ENCODE measurements around the gene SLC39A8. TPM values are rescaled to one million over a fixed set of nuclear protein-coding genes. Genes with fewer than 3 reads are reported as not detected.
A peak's percentile ranks its signal among the peaks of the same experiment; 100 is the strongest.
"Not testable (repeated sequence)": the region's sequence is repeated elsewhere in the genome, so short reads cannot be mapped to it uniquely, and the experiment has no call there.

Gene SLC39A8
- 136 TPM in 2 replicates for total RNA-seq

- DNase-seq (ENCODE audit: low spot score) = peak; percentile 88
- intact Hi-C loops (cut with micrococcal nuclease) = loop anchor here (1.0 to 10.0 kb wide), 17 partner anchors 45 to 1242 kb away; partner anchors contain the start of genes BDH2, CENPE, MANBA and NFKB1
- Mint-ChIP-seq H3K36me3 (ENCODE audit: low read depth) (peaks cover 35% of the 10 kb centered on the region), H3K9me3 (no peaks in the 10 kb centered on the region), H3K27me3 (ENCODE audit: low read depth) (peaks cover 3% of the 10 kb centered on the region), H3K27ac (peak within 1 kb of the TSS; percentile 96), H3K4me3 (ENCODE audit: low read depth) (peak within 1 kb of the TSS; percentile 83), H3K4me1 (ENCODE audit: low read depth) (peaks cover 38% of the 10 kb centered on the region)
These were observed at the start of gene SLC39A8 for GRCh38 chr4:102344954-102345794. TSS of gene SLC39A8 (minus strand) at chr4:102345482. CDS start at chr4:102344662, 820 bp downstream.

GRCh38 chr4:102392033-102392744 lies 46.9 kb upstream of the SLC39A8 start:
- intact Hi-C loops (cut with micrococcal nuclease) = no loop called here
- Mint-ChIP-seq H3K4me3 (ENCODE audit: low read depth) (no peak overlapping the region), H3K4me1 (ENCODE audit: low read depth) (peaks cover 23% of the 10 kb centered on the region), H3K9me3 (no peaks in the 10 kb centered on the region), H3K27ac (no peak overlapping the region), H3K36me3 (ENCODE audit: low read depth) (no peaks in the 10 kb centered on the region), H3K27me3 (ENCODE audit: low read depth) (peaks cover 5% of the 10 kb centered on the region)
- DNase-seq (ENCODE audit: low spot score) = no peak

GRCh38 chr4:102390438-102390837 lies 45.2 kb upstream of the SLC39A8 start:
- Mint-ChIP-seq H3K36me3 (ENCODE audit: low read depth) (no peaks in the 10 kb centered on the region), H3K4me1 (ENCODE audit: low read depth) (peaks cover 23% of the 10 kb centered on the region), H3K27me3 (ENCODE audit: low read depth) (peaks cover 10% of the 10 kb centered on the region), H3K4me3 (ENCODE audit: low read depth) (no peak overlapping the region), H3K9me3 (no peaks in the 10 kb centered on the region), H3K27ac (peak overlapping the region; percentile 44)
- DNase-seq (ENCODE audit: low spot score) = no peak
- intact Hi-C loops (cut with micrococcal nuclease) = loop anchor here (1.0 to 2.0 kb wide), 5 partner anchors 41 to 436 kb away; partner anchors contain the start of genes SLC39A8 and UBE2D3

GRCh38 chr4:102388611-102389010 lies 43.3 kb upstream of the SLC39A8 start:
- Mint-ChIP-seq H3K27ac (no peak overlapping the region), H3K36me3 (ENCODE audit: low read depth) (no peaks in the 10 kb centered on the region), H3K27me3 (ENCODE audit: low read depth) (peaks cover 10% of the 10 kb centered on the region), H3K4me1 (ENCODE audit: low read depth) (peaks cover 23% of the 10 kb centered on the region), H3K9me3 (no peaks in the 10 kb centered on the region), H3K4me3 (ENCODE audit: low read depth) (no peak overlapping the region)
- intact Hi-C loops (cut with micrococcal nuclease) = no loop called here
- DNase-seq (ENCODE audit: low spot score) = no peak

- intact Hi-C loops (cut with micrococcal nuclease) = no loop called here
- DNase-seq (ENCODE audit: low spot score) = no peak
- H3K4me1 Mint-ChIP-seq (ENCODE audit: low read depth) = peaks cover 23% of the 10 kb centered on the region
- no peak overlapping the region for H3K4me3 Mint-ChIP-seq (ENCODE audit: low read depth)
- no peak overlapping the region for H3K27ac Mint-ChIP-seq
- peaks cover 13% of the 10 kb centered on the region for H3K27me3 Mint-ChIP-seq (ENCODE audit: low read depth)
- no peaks in the 10 kb centered on the region for H3K9me3 Mint-ChIP-seq
- no peaks in the 10 kb centered on the region for H3K36me3 Mint-ChIP-seq (ENCODE audit: low read depth)
These were observed 42.4 kb upstream of the SLC39A8 start for GRCh38 chr4:102387552-102388150.

- no peaks in the 10 kb centered on the region for H3K36me3 Mint-ChIP-seq (ENCODE audit: low read depth)
- H3K4me1 Mint-ChIP-seq (ENCODE audit: low read depth) = peaks cover 23% of the 10 kb centered on the region
- no peak overlapping the region for H3K27ac Mint-ChIP-seq
- no peak for DNase-seq (ENCODE audit: low spot score)
- no peak overlapping the region for H3K4me3 Mint-ChIP-seq (ENCODE audit: low read depth)
- H3K27me3 Mint-ChIP-seq (ENCODE audit: low read depth) = peaks cover 14% of the 10 kb centered on the region
- intact Hi-C loops (cut with micrococcal nuclease) = no loop called here
- H3K9me3 Mint-ChIP-seq = no peaks in the 10 kb centered on the region
These were observed 41.7 kb upstream of the SLC39A8 start for GRCh38 chr4:102386966-102387365.

- H3K4me3 Mint-ChIP-seq (ENCODE audit: low read depth); H3K4me1 Mint-ChIP-seq (ENCODE audit: low read depth); H3K36me3 Mint-ChIP-seq (ENCODE audit: low read depth); H3K27ac Mint-ChIP-seq; DNase-seq (ENCODE audit: low spot score); intact Hi-C loops (cut with micrococcal nuclease): not testable (repeated sequence)
- Mint-ChIP-seq H3K9me3 (peaks cover 12% of the 10 kb centered on the region), H3K27me3 (ENCODE audit: low read depth) (peaks cover 17% of the 10 kb centered on the region)
These were observed 35.0 kb upstream of the SLC39A8 start for GRCh38 chr4:102380253-102380652.

GRCh38 chr4:102362922-102363432 lies 17.7 kb upstream of the SLC39A8 start:
- intact Hi-C loops (cut with micrococcal nuclease) = no loop called here
- no peak overlapping the region for H3K27ac Mint-ChIP-seq
- H3K4me1 Mint-ChIP-seq (ENCODE audit: low read depth) = peaks cover under 1% of the 10 kb centered on the region
- H3K36me3 Mint-ChIP-seq (ENCODE audit: low read depth) = no peaks in the 10 kb centered on the region
- peaks cover 6% of the 10 kb centered on the region for H3K9me3 Mint-ChIP-seq
- H3K27me3 Mint-ChIP-seq (ENCODE audit: low read depth) = peaks cover 11% of the 10 kb centered on the region
- no peak for DNase-seq (ENCODE audit: low spot score)
- no peak overlapping the region for H3K4me3 Mint-ChIP-seq (ENCODE audit: low read depth)

- Mint-ChIP-seq H3K4me1 (ENCODE audit: low read depth) (peaks cover 4% of the 10 kb centered on the region), H3K4me3 (ENCODE audit: low read depth) (no peak overlapping the region), H3K27me3 (ENCODE audit: low read depth) (peaks cover 15% of the 10 kb centered on the region), H3K27ac (no peak overlapping the region), H3K9me3 (no peaks in the 10 kb centered on the region), H3K36me3 (ENCODE audit: low read depth) (no peaks in the 10 kb centered on the region)
- DNase-seq (ENCODE audit: low spot score) = no peak
- intact Hi-C loops (cut with micrococcal nuclease) = no loop called here
These were observed 12.8 kb upstream of the SLC39A8 start for GRCh38 chr4:102358128-102358527.

- H3K27ac Mint-ChIP-seq; DNase-seq (ENCODE audit: low spot score); H3K4me1 Mint-ChIP-seq (ENCODE audit: low read depth); H3K36me3 Mint-ChIP-seq (ENCODE audit: low read depth); H3K4me3 Mint-ChIP-seq (ENCODE audit: low read depth); H3K9me3 Mint-ChIP-seq; intact Hi-C loops (cut with micrococcal nuclease): not testable (repeated sequence)
- H3K27me3 Mint-ChIP-seq (ENCODE audit: low read depth) = peaks cover 13% of the 10 kb centered on the region
These were observed 12.4 kb upstream of the SLC39A8 start for GRCh38 chr4:102357637-102358036.

- H3K36me3 Mint-ChIP-seq (ENCODE audit: low read depth) = no peaks in the 10 kb centered on the region
- H3K27me3 Mint-ChIP-seq (ENCODE audit: low read depth) = peaks cover 13% of the 10 kb centered on the region
- peaks cover 4% of the 10 kb centered on the region for H3K4me1 Mint-ChIP-seq (ENCODE audit: low read depth)
- no peak overlapping the region for H3K4me3 Mint-ChIP-seq (ENCODE audit: low read depth)
- DNase-seq (ENCODE audit: low spot score) = no peak
- no peak overlapping the region for H3K27ac Mint-ChIP-seq
- intact Hi-C loops (cut with micrococcal nuclease) = no loop called here
- no peaks in the 10 kb centered on the region for H3K9me3 Mint-ChIP-seq
These were observed 11.4 kb upstream of the SLC39A8 start for GRCh38 chr4:102356562-102357202.

- Mint-ChIP-seq H3K4me1 (ENCODE audit: low read depth) (peaks cover 4% of the 10 kb centered on the region), H3K27ac (no peak overlapping the region), H3K9me3 (no peaks in the 10 kb centered on the region), H3K4me3 (ENCODE audit: low read depth) (no peak overlapping the region), H3K27me3 (ENCODE audit: low read depth) (peaks cover 13% of the 10 kb centered on the region), H3K36me3 (ENCODE audit: low read depth) (no peaks in the 10 kb centered on the region)
- DNase-seq (ENCODE audit: low spot score) = no peak
- intact Hi-C loops (cut with micrococcal nuclease) = no loop called here
These were observed 10.5 kb upstream of the SLC39A8 start for GRCh38 chr4:102355748-102356147.

All from activated T-helper 2 cell treated with anti-CD3 and anti-CD28 coated beads, Interferon-gamma antibody, Interleukin-2, Interleukin-4, amounts not matched to agents 10 μg/mL and 5 μg/mL and 100 μg/mL, durations not matched to agents 14 hours and 24 hours and 36 hours (primary cell).